BLaER1 (cell line): Measurements from ENCODE around the gene SCUBE3.

ENCODE experiments used
- H3K27ac ChIP-seq: shearing (Covaris generic); formaldehyde crosslinking; 2 replicates; pipeline ENCODE4 v1.8.1; 2022
- H3K27me3 ChIP-seq: shearing (Covaris generic); formaldehyde crosslinking; 2 replicates; pipeline ENCODE4 v1.8.1; 2022
- H3K36me3 ChIP-seq: shearing (Covaris generic); formaldehyde crosslinking; 2 replicates; pipeline ENCODE4 v1.8.1; 2022
- H3K4me1 ChIP-seq: shearing (Covaris generic); formaldehyde crosslinking; 2 replicates; pipeline ENCODE4 v1.8.1; 2022
- H3K4me2 ChIP-seq: shearing (Covaris generic); formaldehyde crosslinking; 2 replicates; pipeline ENCODE4 v1.8.1; 2022
- H3K4me3 ChIP-seq: shearing (Covaris generic); formaldehyde crosslinking; 2 replicates; pipeline ENCODE4 v1.8.1; 2022
- H3K9ac ChIP-seq: shearing (Covaris generic); formaldehyde crosslinking; 2 replicates; pipeline ENCODE4 v1.8.1; 2022
- H3K9me3 ChIP-seq: shearing (Covaris generic); formaldehyde crosslinking; 2 replicates; pipeline ENCODE4 v1.8.1; 2022
- H4K20me1 ChIP-seq: shearing (Covaris generic); formaldehyde crosslinking; 2 replicates; pipeline ENCODE4 v1.8.1; 2022
- Cebpa-rat ChIP-seq: shearing (Covaris generic); IDR thresholded peaks from 2 replicates; pipeline ENCODE4 v1.8.1; 2022

The SCUBE3 gene

GRCh38 chr6:35259948-35260590, 46.3 kb downstream of the SCUBE3 start:
- peaks cover 9% of the 10 kb centered on the region; the same call in 1 of the 2 replicates for H4K20me1 ChIP-seq
- H3K9ac ChIP-seq: peak overlapping the region; percentile 96
- no peaks in the 10 kb centered on the region for H3K36me3 ChIP-seq
- H3K4me3 ChIP-seq: peak overlapping the region; percentile 87
- H3K27ac ChIP-seq: peak overlapping the region; percentile 97
- H3K27me3 ChIP-seq: no peaks in the 10 kb centered on the region
- peak overlapping the region; percentile 95 for H3K4me2 ChIP-seq
- peaks cover 48% of the 10 kb centered on the region for H3K4me1 ChIP-seq
- no peak for TF ChIP-seq Cebpa-rat
- H3K9me3 ChIP-seq: no peaks in the 10 kb centered on the region

- Histone ChIP-seq H3K4me3 (peak overlapping the region; percentile 87), H3K4me2 (peak overlapping the region; percentile 95), H3K9me3 (no peaks in the 10 kb centered on the region), H3K27ac (peak overlapping the region; percentile 97; the same call in 1 of the 2 replicates), H3K4me1 (peaks cover 54% of the 10 kb centered on the region), H3K27me3 (no peaks in the 10 kb centered on the region), H3K9ac (peak overlapping the region; percentile 96), H3K36me3 (no peaks in the 10 kb centered on the region), H4K20me1 (peaks cover 9% of the 10 kb centered on the region; the same call in 1 of the 2 replicates)
- no peak for TF ChIP-seq Cebpa-rat
Observed at GRCh38 chr6:35260591-35261570, 47.1 kb downstream of the SCUBE3 start.

- no peak for TF ChIP-seq Cebpa-rat
- H4K20me1 ChIP-seq: peaks cover 8% of the 10 kb centered on the region; the same call in 1 of the 2 replicates
- no peaks in the 10 kb centered on the region for H3K9me3 ChIP-seq
- peaks cover 10% of the 10 kb centered on the region; the same call in 1 of the 2 replicates for H3K36me3 ChIP-seq
- H3K9ac ChIP-seq: no peak overlapping the region
- H3K4me1 ChIP-seq: peaks cover 51% of the 10 kb centered on the region
- no peak overlapping the region for H3K4me2 ChIP-seq
- no peaks in the 10 kb centered on the region for H3K27me3 ChIP-seq
- H3K4me3 ChIP-seq: no peak overlapping the region
- H3K27ac ChIP-seq: no peak overlapping the region
Observed at GRCh38 chr6:35262596-35262995, 48.8 kb downstream of the SCUBE3 start.

- no peak overlapping the region for H3K4me3 ChIP-seq
Observed at GRCh38 chr6:35264550-35265274, 51.0 kb downstream of the SCUBE3 start.

GRCh38 chr6:35265523-35265922, 51.8 kb downstream of the SCUBE3 start:
- H3K9ac ChIP-seq: no peak overlapping the region
- no peaks in the 10 kb centered on the region; the same call in 1 of the 2 replicates for H4K20me1 ChIP-seq
- no peak overlapping the region for H3K4me2 ChIP-seq
- no peaks in the 10 kb centered on the region for H3K27me3 ChIP-seq
- H3K27ac ChIP-seq: no peak overlapping the region
- H3K4me1 ChIP-seq: peaks cover 48% of the 10 kb centered on the region
- H3K9me3 ChIP-seq: no peaks in the 10 kb centered on the region
- peaks cover 15% of the 10 kb centered on the region; the same call in 1 of the 2 replicates for H3K36me3 ChIP-seq
- H3K4me3 ChIP-seq: no peak overlapping the region
- no peak for TF ChIP-seq Cebpa-rat

More at GRCh38 chr6:35264550-35265274, 51.0 kb downstream of the SCUBE3 start:
- no peak for TF ChIP-seq Cebpa-rat
- peak overlapping the region; percentile 27 for H3K4me2 ChIP-seq
- H3K27me3 ChIP-seq: no peaks in the 10 kb centered on the region
- no peak overlapping the region for H3K27ac ChIP-seq
- H3K9ac ChIP-seq: no peak overlapping the region
- no peaks in the 10 kb centered on the region; the same call in 1 of the 2 replicates for H4K20me1 ChIP-seq
- H3K9me3 ChIP-seq: no peaks in the 10 kb centered on the region
- H3K36me3 ChIP-seq: peaks cover 10% of the 10 kb centered on the region; the same call in 1 of the 2 replicates
- H3K4me1 ChIP-seq: peaks cover 54% of the 10 kb centered on the region

- Histone ChIP-seq H4K20me1 (no peaks in the 10 kb centered on the region; the same call in 1 of the 2 replicates), H3K27me3 (no peaks in the 10 kb centered on the region), H3K4me3 (no peak overlapping the region), H3K27ac (no peak overlapping the region), H3K9ac (no peak overlapping the region), H3K4me1 (peaks cover 40% of the 10 kb centered on the region), H3K9me3 (no peaks in the 10 kb centered on the region), H3K36me3 (peaks cover 25% of the 10 kb centered on the region; the same call in 1 of the 2 replicates), H3K4me2 (no peak overlapping the region)
- TF ChIP-seq Cebpa-rat: no peak
Observed at GRCh38 chr6:35267446-35267845, 53.7 kb downstream of the SCUBE3 start.

- H3K4me1 ChIP-seq: peaks cover 40% of the 10 kb centered on the region
Observed at GRCh38 chr6:35267897-35268296, 54.1 kb downstream of the SCUBE3 start.

GRCh38 chr6:35272005-35272404, 58.2 kb downstream of the SCUBE3 start:
- H3K4me3 ChIP-seq: no peak overlapping the region
- peaks cover 25% of the 10 kb centered on the region; the same call in 1 of the 2 replicates for H3K36me3 ChIP-seq
- H3K9me3 ChIP-seq: no peaks in the 10 kb centered on the region
- no peak overlapping the region for H3K27ac ChIP-seq
- H3K4me1 ChIP-seq: peaks cover 36% of the 10 kb centered on the region
- TF ChIP-seq Cebpa-rat: no peak
- no peak overlapping the region for H3K4me2 ChIP-seq
- H3K27me3 ChIP-seq: no peaks in the 10 kb centered on the region
- H3K9ac ChIP-seq: no peak overlapping the region
- H4K20me1 ChIP-seq: 0 out of 2 replicates have a peak, but pooled peaks cover 5% of the 10 kb centered on the region

More at GRCh38 chr6:35267897-35268296, 54.1 kb downstream of the SCUBE3 start:
- Histone ChIP-seq H3K9me3 (no peaks in the 10 kb centered on the region), H3K27ac (no peak overlapping the region), H4K20me1 (no peaks in the 10 kb centered on the region; the same call in 1 of the 2 replicates), H3K27me3 (no peaks in the 10 kb centered on the region), H3K4me2 (no peak overlapping the region), H3K4me3 (no peak overlapping the region), H3K9ac (no peak overlapping the region), H3K36me3 (peaks cover 28% of the 10 kb centered on the region; the same call in 1 of the 2 replicates)
- no peak for TF ChIP-seq Cebpa-rat
